T-helper 2 cell treated with Interferon-gamma antibody and Interleukin-4, amounts not matched to agents 100 ng/mL and 5 ng/mL, for 36 hours (primary cell): ENCODE data around the gene ACTR3C. TPM values are rescaled to one million over a fixed set of nuclear protein-coding genes. Genes with fewer than 3 reads are reported as not detected.
"Not testable (repeated sequence)": the region's sequence is repeated elsewhere in the genome, so short reads cannot be mapped to it uniquely, and the experiment has no call there.

Experiments
- intact Hi-C: fragments of 100-400 bp; cut with micrococcal nuclease; formaldehyde crosslinking; loops from one replicate; pipeline ENCODE4 v1.15.1; 2023
- total RNA-seq: library from RNA; stranded (reverse); gene quantifications from 2 replicates; pipeline ENCODE4 v1.2.3, GENCODE V29; 2022

ACTR3C gene
- total RNA-seq, 1 donor from 2014 or later = 11.0 TPM

GRCh38 chr7:150285849-150286754 is 37.2 kb downstream of the ACTR3C start:
- intact Hi-C loops = loop anchor here (1.0 kb wide), 1 partner anchor 135 kb away; no protein-coding TSS in a partner anchor

- intact Hi-C loops = not testable (repeated sequence)
Observed at GRCh38 chr7:150283608-150284007, 39.7 kb downstream of the ACTR3C start.

- intact Hi-C loops = not testable (repeated sequence)
Observed at GRCh38 chr7:150283111-150283510, 40.2 kb downstream of the ACTR3C start.

- intact Hi-C loops = not testable (repeated sequence)
Observed at GRCh38 chr7:150281681-150282403, 41.5 kb downstream of the ACTR3C start.

GRCh38 chr7:150278383-150278782 is 45.0 kb downstream of the ACTR3C start:
- intact Hi-C loops = loop anchor here (5.0 kb wide), 2 partner anchors 221 to 396 kb away; no protein-coding TSS in a partner anchor

GRCh38 chr7:150276132-150276695 is 47.1 kb downstream of the ACTR3C start:
- intact Hi-C loops = loop anchor here (5.0 kb wide), 2 partner anchors 219 to 394 kb away; no protein-coding TSS in a partner anchor

- intact Hi-C loops = not testable (repeated sequence)
Observed at GRCh38 chr7:150271898-150272297, 51.4 kb downstream of the ACTR3C start.

GRCh38 chr7:150270101-150270824 is 53.1 kb downstream of the ACTR3C start:
- intact Hi-C loops = not testable (repeated sequence)

GRCh38 chr7:150268798-150269197 is 54.5 kb downstream of the ACTR3C start:
- intact Hi-C loops = not testable (repeated sequence)

GRCh38 chr7:150268287-150268686 is 55.1 kb downstream of the ACTR3C start:
- intact Hi-C loops = not testable (repeated sequence)

- intact Hi-C loops = not testable (repeated sequence)
Observed at GRCh38 chr7:150266953-150267665, 56.2 kb downstream of the ACTR3C start.

GRCh38 chr7:150262656-150263055 is 60.7 kb downstream of the ACTR3C start:
- intact Hi-C loops = not testable (repeated sequence)

- intact Hi-C loops = not testable (repeated sequence)
Observed at GRCh38 chr7:150247745-150248144, 75.6 kb downstream of the ACTR3C start.

- intact Hi-C loops = not testable (repeated sequence)
Observed at GRCh38 chr7:150245208-150245607, 78.1 kb downstream of the ACTR3C start.

GRCh38 chr7:150242935-150243334 is 80.4 kb downstream of the ACTR3C start:
- intact Hi-C loops = not testable (repeated sequence)

GRCh38 chr7:150225444-150225843 is 97.9 kb downstream of the ACTR3C start:
- intact Hi-C loops = not testable (repeated sequence)

GRCh38 chr7:150222083-150222972 is 101.0 kb downstream of the ACTR3C start:
- intact Hi-C loops = not testable (repeated sequence)

- intact Hi-C loops = not testable (repeated sequence)
Observed at GRCh38 chr7:150220673-150221181, 102.6 kb downstream of the ACTR3C start.
